ENCODE results near the gene SDHAF1.

SDHAF1 gene

GRCh38 chr19:35986664-35987570, 8.1 kb upstream of the SDHAF1 start:
- peak; percentile 9 for DNase-seq

- no peak for DNase-seq
Measured at GRCh38 chr19:35987571-35987896, 7.5 kb upstream of the SDHAF1 start.

GRCh38 chr19:35988824-35989223, 6.2 kb upstream of the SDHAF1 start:
- DNase-seq, result no peak

- DNase-seq, result no peak
Measured at GRCh38 chr19:35990156-35990555, 4.8 kb upstream of the SDHAF1 start.

GRCh38 chr19:35990771-35991730, 3.9 kb upstream of the SDHAF1 start:
- no peak for DNase-seq

GRCh38 chr19:35991731-35992450, 3.1 kb upstream of the SDHAF1 start:
- DNase-seq, result no peak

- DNase-seq, result no peak
Measured at GRCh38 chr19:35992907-35993765, 1.9 kb upstream of the SDHAF1 start.

- no peak for DNase-seq
Measured at GRCh38 chr19:35993923-35994598, 927 bp upstream of the SDHAF1 start.

- no peak for DNase-seq
Measured at GRCh38 chr19:35996777-35997176, 1.8 kb downstream of the SDHAF1 start.

GRCh38 chr19:36001605-36002004, 6.6 kb downstream of the SDHAF1 start:
- no peak for DNase-seq

- no peak for DNase-seq
Measured at GRCh38 chr19:36003284-36003683, 8.3 kb downstream of the SDHAF1 start.

GRCh38 chr19:36006955-36007354, 12.0 kb downstream of the SDHAF1 start:
- DNase-seq, result no peak

- no peak for DNase-seq
Measured at GRCh38 chr19:36008336-36008978, 13.5 kb downstream of the SDHAF1 start, which contains the start of gene SYNE4. Gene SYNE4, minus strand, starts transcription at chr19:36008813. Its CDS starts 132 bp downstream, at chr19:36008681.

GRCh38 chr19:36009220-36009619, 14.2 kb downstream of the SDHAF1 start:
- DNase-seq, result peak; percentile 53

GRCh38 chr19:36009633-36010379, 14.8 kb downstream of the SDHAF1 start:
- DNase-seq, result no peak

GRCh38 chr19:36010402-36010801, 15.4 kb downstream of the SDHAF1 start:
- no peak for DNase-seq

- no peak for DNase-seq
Measured at GRCh38 chr19:36013280-36014011, 18.5 kb downstream of the SDHAF1 start.

GRCh38 chr19:36014012-36014924, 19.3 kb downstream of the SDHAF1 start, which contains the start of gene ALKBH6:
Gene ALKBH6, minus strand, starts transcription at chr19:36014213. Its CDS starts 816 bp downstream, at chr19:36013397.
- peak; percentile 99 for DNase-seq

Measured in fibroblast of skin of back (primary cell).